ENCODE results near the gene FBXL17.

FBXL17 gene

DNA sequence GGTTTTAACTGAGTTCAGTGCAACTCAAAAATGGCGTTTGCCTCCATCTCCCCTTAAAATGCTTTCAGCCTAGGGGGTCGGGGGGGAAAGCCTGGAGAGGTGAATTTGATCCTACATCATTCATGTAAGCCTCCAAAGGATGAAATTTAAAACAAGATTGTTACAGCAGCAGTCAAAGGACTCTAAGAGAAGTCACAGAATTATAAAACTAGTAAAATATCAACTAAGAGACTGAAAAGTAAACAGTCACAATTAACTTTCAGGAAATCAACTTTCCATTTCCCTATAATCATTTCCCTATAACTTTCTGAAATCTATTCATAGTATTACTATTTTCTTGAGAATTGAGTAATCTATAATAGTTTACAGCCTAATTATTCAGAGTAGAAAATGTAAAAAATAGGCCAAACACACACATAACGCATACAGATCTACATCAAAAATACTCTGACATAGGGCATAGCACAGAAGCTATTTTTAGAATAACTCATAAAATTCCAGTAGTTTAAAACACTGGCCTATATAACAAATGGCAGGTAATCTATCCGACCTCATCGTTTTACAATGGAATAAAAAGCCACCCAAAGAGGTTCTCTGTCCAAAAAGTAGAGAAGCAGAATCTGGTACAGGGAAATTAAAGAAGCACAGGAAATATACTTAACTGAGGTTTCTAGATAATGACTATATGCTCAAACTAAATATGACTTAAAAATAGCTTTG, 37.6 kb downstream of the FBXL17 start:
- Histone ChIP-seq H3K4me3 (ENCODE audit: low read length) (no peak overlapping the region), H3K9me3 (ENCODE audit: control insufficient read depth, low read length) (no peaks in the 10 kb centered on the region), H3K27me3 (replicated peaks; ENCODE audit: control insufficient read depth, insufficient read depth, low read length) (no peaks in the 10 kb centered on the region), H3K36me3 (ENCODE audit: control insufficient read depth, insufficient read depth, low read length, severe bottlenecking) (peaks cover 6% of the 10 kb centered on the region), H3K4me1 (ENCODE audit: control insufficient read depth, insufficient read depth, low read length) (no peaks in the 10 kb centered on the region), H3K9ac (ENCODE audit: low read length) (no peak overlapping the region)
- DNase-seq (ENCODE audit: low read depth): no peak

DNA sequence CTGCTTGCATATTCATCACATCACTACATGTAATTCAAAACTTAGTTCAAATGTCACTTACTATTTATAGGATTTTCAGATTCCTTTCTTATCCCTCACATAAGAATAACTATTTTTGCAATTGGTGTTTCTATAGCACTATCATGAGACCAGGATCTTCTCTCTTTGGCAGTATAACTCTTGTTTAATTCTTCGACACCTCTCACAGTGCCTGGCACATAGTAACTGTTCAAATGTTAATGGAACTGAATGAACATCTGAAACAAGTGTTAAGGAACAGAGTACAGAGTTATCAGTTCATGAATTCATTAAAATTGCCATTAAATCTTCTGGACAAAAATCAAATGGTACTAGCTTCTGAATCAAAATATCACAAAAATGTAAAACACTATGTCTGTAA, 40.0 kb downstream of the FBXL17 start:
- H3K27me3 ChIP-seq (replicated peaks; ENCODE audit: control insufficient read depth, insufficient read depth, low read length): no peaks in the 10 kb centered on the region
- no peaks in the 10 kb centered on the region for H3K9me3 ChIP-seq (ENCODE audit: control insufficient read depth, low read length)
- no peak overlapping the region for H3K9ac ChIP-seq (ENCODE audit: low read length)
- H3K4me1 ChIP-seq (ENCODE audit: control insufficient read depth, insufficient read depth, low read length): no peaks in the 10 kb centered on the region
- peak; percentile 5 for DNase-seq (ENCODE audit: low read depth)
- H3K36me3 ChIP-seq (ENCODE audit: control insufficient read depth, insufficient read depth, low read length, severe bottlenecking): peaks cover 3% of the 10 kb centered on the region
- no peak overlapping the region for H3K4me3 ChIP-seq (ENCODE audit: low read length)

DNA sequence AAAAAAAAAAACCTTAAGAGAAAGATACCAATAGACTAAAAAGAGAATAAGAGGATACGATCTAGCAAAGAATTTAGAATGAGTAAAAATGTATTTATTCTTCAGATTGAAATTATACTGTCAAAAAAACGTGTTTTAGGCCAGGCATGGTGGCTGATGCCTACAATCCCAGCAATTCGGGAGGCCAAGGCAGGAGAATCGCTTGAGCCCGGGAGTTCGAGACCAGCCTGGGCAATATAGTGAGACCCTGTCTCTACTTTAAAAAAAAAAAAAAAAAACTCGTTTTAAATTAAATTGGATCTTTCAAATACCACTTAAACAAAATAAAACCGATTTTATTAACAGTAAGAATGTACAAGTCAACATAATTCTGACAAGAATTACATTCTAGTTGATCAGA, 41.8 kb downstream of the FBXL17 start:
- H3K4me1 ChIP-seq (ENCODE audit: control insufficient read depth, insufficient read depth, low read length): no peaks in the 10 kb centered on the region
- peaks cover 3% of the 10 kb centered on the region for H3K36me3 ChIP-seq (ENCODE audit: control insufficient read depth, insufficient read depth, low read length, severe bottlenecking)
- no peak overlapping the region for H3K9ac ChIP-seq (ENCODE audit: low read length)
- H3K9me3 ChIP-seq (ENCODE audit: control insufficient read depth, low read length): no peaks in the 10 kb centered on the region
- no peak overlapping the region for H3K4me3 ChIP-seq (ENCODE audit: low read length)
- DNase-seq (ENCODE audit: low read depth): no peak
- H3K27me3 ChIP-seq (replicated peaks; ENCODE audit: control insufficient read depth, insufficient read depth, low read length): no peaks in the 10 kb centered on the region

DNA sequence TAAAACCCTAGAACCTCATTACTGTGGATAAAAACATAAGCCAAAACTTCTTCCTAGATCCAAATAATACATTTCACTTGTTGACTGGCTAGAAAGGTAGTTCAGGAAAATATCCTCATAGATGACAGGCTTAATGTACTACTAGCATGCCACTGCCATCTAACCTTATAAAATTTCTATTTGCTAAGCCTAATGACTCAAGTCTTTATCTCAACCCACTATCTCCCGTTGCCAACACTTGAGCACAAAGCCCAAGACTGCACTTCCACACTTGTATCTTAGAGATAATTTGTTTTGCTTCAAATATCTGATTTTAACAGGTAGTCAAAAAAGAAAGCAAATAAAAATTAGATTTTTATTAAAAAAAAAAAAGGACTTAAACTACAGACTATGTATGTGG, 42.7 kb downstream of the FBXL17 start:
- no peak for DNase-seq (ENCODE audit: low read depth)
- Histone ChIP-seq H3K4me1 (ENCODE audit: control insufficient read depth, insufficient read depth, low read length) (no peaks in the 10 kb centered on the region), H3K9me3 (ENCODE audit: control insufficient read depth, low read length) (no peaks in the 10 kb centered on the region), H3K9ac (ENCODE audit: low read length) (no peak overlapping the region), H3K4me3 (ENCODE audit: low read length) (no peak overlapping the region), H3K27me3 (replicated peaks; ENCODE audit: control insufficient read depth, insufficient read depth, low read length) (no peaks in the 10 kb centered on the region), H3K36me3 (ENCODE audit: control insufficient read depth, insufficient read depth, low read length, severe bottlenecking) (peaks cover 3% of the 10 kb centered on the region)

DNA sequence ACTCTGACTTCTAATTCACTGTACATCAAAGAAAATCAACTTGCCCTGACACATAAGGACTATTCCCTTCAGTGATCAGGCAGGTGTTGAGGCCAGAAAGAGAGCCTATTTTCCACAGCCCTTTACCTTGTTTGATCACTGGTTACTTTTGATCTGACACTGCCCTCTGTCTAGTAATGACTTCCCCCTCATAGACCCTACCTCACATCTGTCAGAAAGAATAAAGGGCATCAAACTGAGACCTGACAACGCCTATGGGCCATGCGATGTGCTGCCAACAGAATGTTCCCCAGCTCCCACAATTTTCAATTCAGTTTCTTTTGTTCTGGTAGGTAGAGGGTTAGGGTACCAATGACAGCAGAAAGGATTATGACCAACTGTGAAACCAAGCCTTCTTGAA, 47.7 kb downstream of the FBXL17 start:
- H3K4me3 ChIP-seq (ENCODE audit: low read length): no peak overlapping the region
- DNase-seq (ENCODE audit: low read depth): no peak
- no peak overlapping the region for H3K9ac ChIP-seq (ENCODE audit: low read length)
- no peaks in the 10 kb centered on the region for H3K36me3 ChIP-seq (ENCODE audit: control insufficient read depth, insufficient read depth, low read length, severe bottlenecking)
- H3K9me3 ChIP-seq (ENCODE audit: control insufficient read depth, low read length): no peaks in the 10 kb centered on the region
- H3K27me3 ChIP-seq (replicated peaks; ENCODE audit: control insufficient read depth, insufficient read depth, low read length): no peaks in the 10 kb centered on the region
- H3K4me1 ChIP-seq (ENCODE audit: control insufficient read depth, insufficient read depth, low read length): no peaks in the 10 kb centered on the region

- Histone ChIP-seq H3K27me3 (replicated peaks; ENCODE audit: control insufficient read depth, insufficient read depth, low read length) (no peaks in the 10 kb centered on the region), H3K4me3 (ENCODE audit: low read length) (no peak overlapping the region), H3K9ac (ENCODE audit: low read length) (no peak overlapping the region), H3K36me3 (ENCODE audit: control insufficient read depth, insufficient read depth, low read length, severe bottlenecking) (no peaks in the 10 kb centered on the region), H3K4me1 (ENCODE audit: control insufficient read depth, insufficient read depth, low read length) (peaks cover under 1% of the 10 kb centered on the region), H3K9me3 (ENCODE audit: control insufficient read depth, low read length) (no peaks in the 10 kb centered on the region)
- no peak for DNase-seq (ENCODE audit: low read depth)
Measured at GRCh38 chr5:108326982-108327381, 54.9 kb downstream of the FBXL17 start.

DNA sequence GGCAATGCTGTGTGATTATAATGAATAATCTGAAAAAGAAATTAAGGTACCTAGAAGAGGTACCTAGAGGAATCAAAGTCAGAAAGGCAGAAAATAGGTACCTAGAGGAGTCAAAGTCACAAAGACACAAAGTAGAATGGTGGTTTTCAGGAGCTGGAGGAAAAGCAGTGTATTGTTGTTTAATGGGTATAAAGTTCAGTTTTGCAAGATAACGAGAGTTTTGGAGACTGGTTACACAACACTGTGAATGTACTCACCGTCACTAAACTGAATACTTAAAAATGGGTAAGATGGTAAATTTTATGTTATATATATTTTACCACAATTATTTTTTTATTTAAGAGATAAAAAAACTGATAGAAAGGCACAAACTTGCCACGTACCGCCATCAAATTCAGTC, 57.0 kb downstream of the FBXL17 start:
- no peaks in the 10 kb centered on the region for H3K36me3 ChIP-seq (ENCODE audit: control insufficient read depth, insufficient read depth, low read length, severe bottlenecking)
- H3K27me3 ChIP-seq (replicated peaks; ENCODE audit: control insufficient read depth, insufficient read depth, low read length): no peaks in the 10 kb centered on the region
- no peak overlapping the region for H3K4me3 ChIP-seq (ENCODE audit: low read length)
- no peaks in the 10 kb centered on the region for H3K9me3 ChIP-seq (ENCODE audit: control insufficient read depth, low read length)
- H3K9ac ChIP-seq (ENCODE audit: low read length): no peak overlapping the region
- peaks cover 3% of the 10 kb centered on the region for H3K4me1 ChIP-seq (ENCODE audit: control insufficient read depth, insufficient read depth, low read length)
- DNase-seq (ENCODE audit: low read depth): no peak

GRCh38 chr5:108321341-108321740, 60.6 kb downstream of the FBXL17 start:
- no peak for DNase-seq (ENCODE audit: low read depth)
- Histone ChIP-seq H3K36me3 (ENCODE audit: control insufficient read depth, insufficient read depth, low read length, severe bottlenecking) (no peaks in the 10 kb centered on the region), H3K4me3 (ENCODE audit: low read length) (no peak overlapping the region), H3K4me1 (ENCODE audit: control insufficient read depth, insufficient read depth, low read length) (peaks cover 3% of the 10 kb centered on the region), H3K9me3 (ENCODE audit: control insufficient read depth, low read length) (no peaks in the 10 kb centered on the region), H3K27me3 (replicated peaks; ENCODE audit: control insufficient read depth, insufficient read depth, low read length) (no peaks in the 10 kb centered on the region), H3K9ac (ENCODE audit: low read length) (no peak overlapping the region)

- no peak overlapping the region for H3K9ac ChIP-seq (ENCODE audit: low read length)
- DNase-seq (ENCODE audit: low read depth): no peak
Measured at GRCh38 chr5:108320231-108320630, 61.7 kb downstream of the FBXL17 start.

GRCh38 chr5:108315829-108316228, 66.1 kb downstream of the FBXL17 start:
- no peaks in the 10 kb centered on the region for H3K27me3 ChIP-seq (replicated peaks; ENCODE audit: control insufficient read depth, insufficient read depth, low read length)
- peaks cover 3% of the 10 kb centered on the region for H3K4me1 ChIP-seq (ENCODE audit: control insufficient read depth, insufficient read depth, low read length)
- no peaks in the 10 kb centered on the region for H3K36me3 ChIP-seq (ENCODE audit: control insufficient read depth, insufficient read depth, low read length, severe bottlenecking)
- H3K9me3 ChIP-seq (ENCODE audit: control insufficient read depth, low read length): no peaks in the 10 kb centered on the region
- no peak overlapping the region for H3K4me3 ChIP-seq (ENCODE audit: low read length)
- no peak overlapping the region for H3K9ac ChIP-seq (ENCODE audit: low read length)
- DNase-seq (ENCODE audit: low read depth): peak; percentile 7

More at GRCh38 chr5:108320231-108320630, 61.7 kb downstream of the FBXL17 start:
- Histone ChIP-seq H3K27me3 (replicated peaks; ENCODE audit: control insufficient read depth, insufficient read depth, low read length) (no peaks in the 10 kb centered on the region), H3K9me3 (ENCODE audit: control insufficient read depth, low read length) (no peaks in the 10 kb centered on the region), H3K4me1 (ENCODE audit: control insufficient read depth, insufficient read depth, low read length) (peaks cover 6% of the 10 kb centered on the region), H3K4me3 (ENCODE audit: low read length) (no peak overlapping the region), H3K36me3 (ENCODE audit: control insufficient read depth, insufficient read depth, low read length, severe bottlenecking) (no peaks in the 10 kb centered on the region)

- H3K36me3 ChIP-seq (ENCODE audit: control insufficient read depth, insufficient read depth, low read length, severe bottlenecking): no peaks in the 10 kb centered on the region
- H3K9ac ChIP-seq (ENCODE audit: low read length): no peak overlapping the region
- H3K4me3 ChIP-seq (ENCODE audit: low read length): no peak overlapping the region
- DNase-seq (ENCODE audit: low read depth): no peak
- no peaks in the 10 kb centered on the region for H3K9me3 ChIP-seq (ENCODE audit: control insufficient read depth, low read length)
- H3K27me3 ChIP-seq (replicated peaks; ENCODE audit: control insufficient read depth, insufficient read depth, low read length): no peaks in the 10 kb centered on the region
- H3K4me1 ChIP-seq (ENCODE audit: control insufficient read depth, insufficient read depth, low read length): peaks cover 3% of the 10 kb centered on the region
Measured at GRCh38 chr5:108312258-108312657, 69.6 kb downstream of the FBXL17 start.

DNA sequence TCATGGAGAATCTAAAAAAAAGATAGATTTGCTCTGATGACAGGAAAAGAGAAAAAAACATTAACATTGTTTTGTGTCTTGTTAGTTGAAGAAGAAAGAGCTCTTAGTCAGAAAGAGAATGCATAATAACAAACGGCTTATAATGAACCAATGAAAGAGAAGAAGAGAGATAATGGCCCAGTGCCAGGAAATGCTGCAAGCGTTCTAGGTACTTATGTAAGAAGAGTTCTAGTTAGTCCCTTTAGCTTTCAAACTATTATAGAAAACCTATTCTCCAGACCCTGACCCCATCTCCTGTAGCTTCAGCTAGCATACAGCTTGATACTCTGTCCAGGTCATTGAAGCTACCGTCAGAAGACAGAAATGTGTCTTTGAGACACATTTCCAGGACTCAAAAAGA, 70.2 kb downstream of the FBXL17 start:
- DNase-seq (ENCODE audit: low read depth): no peak

More for the DNA sequence above, 70.2 kb downstream of the FBXL17 start:
- Histone ChIP-seq H3K27me3 (replicated peaks; ENCODE audit: control insufficient read depth, insufficient read depth, low read length) (no peaks in the 10 kb centered on the region), H3K9me3 (ENCODE audit: control insufficient read depth, low read length) (no peaks in the 10 kb centered on the region), H3K9ac (ENCODE audit: low read length) (no peak overlapping the region), H3K4me1 (ENCODE audit: control insufficient read depth, insufficient read depth, low read length) (peaks cover 3% of the 10 kb centered on the region), H3K36me3 (ENCODE audit: control insufficient read depth, insufficient read depth, low read length, severe bottlenecking) (no peaks in the 10 kb centered on the region), H3K4me3 (ENCODE audit: low read length) (no peak overlapping the region)
